Stimulated activated CD4-positive, alpha-beta T cell treated with anti-CD3 and anti-CD28 coated beads, Interleukin-12 subunit alpha, Interleukin-12 subunit beta, amount 100 ng/mL, for 24 hours (primary cell): Measurements from ENCODE around the gene C19orf44.
"Not testable (repeated sequence)": the region's sequence is repeated elsewhere in the genome, so short reads cannot be mapped to it uniquely, and the experiment has no call there.

Source experiments
- DNase-seq, 2 experiments: peaks; one replicate each; pipeline ENCODE4 v3.0.0-alpha.2; 2020; ENCODE audit warnings: low read depth in 2 of 2

The C19orf44 gene

DNA sequence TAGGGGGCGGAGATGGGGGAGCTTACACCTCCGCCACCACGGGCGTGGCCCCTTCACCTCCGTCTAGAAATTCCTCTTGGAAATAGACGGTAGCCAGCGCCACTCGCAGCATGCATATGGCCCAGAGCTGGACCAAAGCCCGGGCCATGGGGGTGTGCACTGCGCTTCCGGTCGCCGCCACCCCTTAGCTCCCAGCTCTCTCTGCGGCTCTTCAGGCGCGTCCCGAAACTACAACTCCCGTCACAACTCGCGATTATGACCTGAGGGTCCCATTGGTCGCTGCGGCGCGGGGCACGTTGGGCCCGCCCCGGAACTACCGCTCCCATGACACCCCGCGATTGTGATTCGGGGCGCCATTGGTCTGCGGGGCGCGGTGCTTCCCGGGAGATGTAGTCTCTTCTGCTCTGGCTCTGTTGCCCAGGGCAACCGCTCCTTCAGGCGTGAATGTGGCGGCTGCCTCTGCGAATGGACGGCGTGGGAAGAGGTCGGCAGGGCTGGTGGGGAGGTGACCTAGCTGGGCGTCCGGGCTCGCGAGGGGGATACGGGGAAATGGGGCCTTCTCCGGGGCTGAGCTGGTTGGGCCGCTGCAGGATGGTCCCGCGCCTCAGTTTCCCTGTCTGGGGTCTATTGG is at the start of gene C19orf44, which contains the start of gene CALR3:
Gene C19orf44, plus strand, starts transcription at position 413 of the 631 bp plus-strand sequence. CDS start 4,399 bp downstream, outside the sequence.
Gene CALR3, minus strand, starts transcription at position 186 of the 631 bp plus-strand sequence. Its CDS starts 38 bp downstream, at position 148.
- peak; percentile 95 for DNase-seq

DNA sequence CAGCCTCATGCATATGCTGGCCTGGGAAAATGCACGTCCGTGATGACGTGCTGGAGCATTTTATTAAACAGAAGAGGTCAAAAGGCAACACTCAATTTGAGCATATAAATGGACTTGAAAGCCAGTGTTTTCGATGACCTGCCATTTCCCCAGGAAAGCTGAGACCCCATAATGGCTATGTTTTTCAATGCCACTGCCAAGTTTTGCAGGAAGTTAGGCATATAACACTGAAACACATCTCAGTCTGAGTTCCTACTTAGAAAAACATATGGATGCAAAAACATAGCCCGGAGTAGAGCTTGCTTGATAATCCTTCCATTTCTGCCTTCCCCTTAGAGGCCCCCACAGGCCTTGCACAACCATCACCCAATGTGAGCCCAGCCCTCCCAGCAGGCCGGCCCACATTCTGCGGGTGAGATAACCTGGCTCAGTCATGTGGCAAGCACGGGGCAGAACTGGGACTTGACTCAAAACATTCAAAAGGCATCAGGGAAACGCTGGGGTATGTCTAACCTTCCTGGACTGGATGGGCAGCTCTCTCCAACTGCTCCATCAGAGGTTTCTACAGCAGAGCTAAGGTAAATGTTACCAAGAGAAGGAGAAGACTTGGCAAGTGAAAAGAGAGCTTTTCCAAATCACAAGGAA is 49.3 kb upstream of the C19orf44 start:
- peak in 1 of 2 experiments; percentile 17 for DNase-seq

DNA sequence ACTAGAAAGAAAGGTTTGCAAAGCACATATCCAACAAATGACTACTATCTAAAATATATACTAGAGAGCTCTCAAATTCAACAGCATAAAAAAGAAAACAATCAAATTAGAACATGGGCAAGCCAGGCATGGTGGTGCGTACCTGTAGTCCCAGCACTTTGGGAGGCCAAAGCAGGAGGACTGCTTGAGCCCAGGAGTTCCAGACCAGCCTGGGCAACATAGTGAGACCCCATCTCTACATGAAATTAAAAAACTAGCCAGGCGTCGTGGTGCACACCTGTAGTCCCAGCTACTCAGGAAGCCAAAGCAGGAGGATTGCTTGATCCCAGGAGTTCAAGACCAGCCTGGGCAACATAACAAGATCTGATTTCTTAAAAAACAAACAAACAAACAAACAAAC is 47.3 kb upstream of the C19orf44 start:
- not testable (repeated sequence) for DNase-seq

DNA sequence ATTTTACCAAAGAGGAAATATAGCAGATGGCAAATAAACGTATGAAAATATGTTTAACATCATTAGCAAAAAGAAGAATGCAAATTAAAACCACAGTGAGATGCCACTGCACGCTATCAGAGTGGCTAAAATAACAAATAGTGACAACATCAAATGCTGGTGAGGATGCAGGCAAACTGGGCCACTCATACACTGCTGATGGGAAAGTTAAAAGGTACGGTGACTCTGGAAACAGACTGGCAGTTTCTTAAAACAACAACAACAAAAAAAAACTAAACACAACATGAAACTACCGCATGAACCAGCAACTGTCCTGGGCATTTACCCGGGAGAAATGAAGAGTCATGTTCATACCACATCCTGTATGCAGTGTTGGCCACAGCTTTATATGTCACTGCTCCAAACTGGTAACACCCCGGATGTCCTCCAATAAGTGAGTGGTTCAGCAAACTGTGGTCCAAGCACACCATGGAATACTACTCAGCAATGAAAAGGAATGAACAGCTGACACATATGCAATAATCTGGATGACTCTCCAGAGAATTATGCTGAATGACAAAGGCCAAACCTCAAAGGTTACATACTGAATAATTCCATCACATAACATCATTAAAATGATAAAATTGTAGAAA is 46.7 kb upstream of the C19orf44 start:
- no peak for DNase-seq

DNA sequence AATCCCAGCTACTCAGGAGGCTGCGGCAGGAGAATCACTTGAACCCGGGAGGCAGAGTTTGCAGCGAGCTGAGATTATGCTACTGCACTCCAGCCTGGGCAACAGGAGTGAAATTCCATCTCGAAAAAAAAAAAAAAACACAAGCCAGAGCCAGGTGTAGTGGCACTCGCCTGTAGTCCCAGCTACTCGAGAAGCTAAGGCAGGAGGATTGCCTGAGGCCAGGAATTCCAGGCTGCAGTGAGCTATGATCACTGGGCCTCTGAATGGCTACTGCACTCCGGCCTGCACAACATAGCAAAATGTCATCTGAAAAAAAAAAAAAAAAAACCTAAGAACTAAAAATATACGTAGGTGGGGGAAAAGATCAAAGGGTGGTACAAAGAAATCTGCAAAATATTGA is 43.9 kb upstream of the C19orf44 start:
- DNase-seq = no peak

GRCh38 chr19:16454351-16454918 is 41.8 kb upstream of the C19orf44 start:
- DNase-seq = no peak

DNA sequence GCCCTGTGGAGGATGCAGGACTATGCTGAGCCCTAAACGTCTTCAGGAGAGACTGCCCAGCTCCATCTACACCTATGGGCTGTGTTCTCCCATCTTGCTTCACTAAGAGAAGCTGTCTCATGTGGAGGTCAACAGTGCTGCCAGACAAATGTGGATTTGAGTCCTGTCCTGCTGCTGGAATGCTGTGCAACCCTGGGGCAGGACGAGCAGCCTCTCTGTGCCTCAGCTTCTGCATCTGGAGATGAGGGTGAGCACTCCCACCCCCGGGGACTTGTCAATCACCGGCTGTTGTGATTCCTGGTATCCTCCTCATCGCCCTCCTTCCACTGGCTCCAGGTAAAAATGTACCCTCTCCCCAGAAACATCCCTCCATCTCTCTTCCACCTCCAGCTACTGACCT is 40.7 kb upstream of the C19orf44 start:
- no peak for DNase-seq

GRCh38 chr19:16456652-16457194 is 39.5 kb upstream of the C19orf44 start:
- DNase-seq = no peak

DNA sequence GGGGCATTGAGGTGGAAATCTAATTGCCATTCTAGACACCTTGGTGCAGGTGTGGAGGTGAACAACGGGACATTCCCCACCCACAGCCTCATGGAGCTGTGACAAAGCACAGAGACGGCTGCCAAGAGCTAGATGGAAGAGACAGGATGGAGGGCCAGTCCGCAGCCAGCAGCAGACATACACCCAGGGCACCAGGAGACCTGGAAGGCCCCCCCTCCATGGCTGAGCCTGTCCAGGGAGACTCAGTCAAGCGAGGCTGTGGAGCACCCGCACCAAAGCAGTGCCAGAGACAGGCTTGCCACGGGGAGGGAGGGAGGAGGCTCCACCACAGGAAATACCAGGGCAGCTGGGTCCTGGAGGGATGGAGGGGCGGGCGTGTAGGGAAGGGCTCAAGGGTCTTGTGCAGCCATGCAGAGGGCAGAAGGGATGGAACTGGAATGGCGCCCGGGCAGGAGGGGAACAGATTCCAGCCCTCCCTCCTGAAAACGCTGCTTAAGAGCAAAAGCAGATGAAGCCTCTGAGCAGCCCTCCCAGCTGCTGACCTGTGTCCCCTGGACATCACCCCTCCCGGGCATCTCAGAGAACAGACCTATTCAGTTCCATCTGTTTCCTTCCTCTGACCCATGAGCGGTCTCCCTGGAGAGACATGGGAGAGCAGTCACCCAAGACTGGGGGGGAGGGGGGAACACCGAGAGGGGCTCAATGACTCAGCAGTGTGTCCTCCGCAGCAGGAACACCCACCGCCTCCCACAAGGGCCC is 38.8 kb upstream of the C19orf44 start:
- no peak for DNase-seq

- no peak for DNase-seq
These were observed 38.3 kb upstream of the C19orf44 start for GRCh38 chr19:16457954-16458331.

GRCh38 chr19:16458391-16459341 is 37.5 kb upstream of the C19orf44 start:
- no peak for DNase-seq

- DNase-seq = no peak
These were observed 36.5 kb upstream of the C19orf44 start for GRCh38 chr19:16459680-16460079.

DNA sequence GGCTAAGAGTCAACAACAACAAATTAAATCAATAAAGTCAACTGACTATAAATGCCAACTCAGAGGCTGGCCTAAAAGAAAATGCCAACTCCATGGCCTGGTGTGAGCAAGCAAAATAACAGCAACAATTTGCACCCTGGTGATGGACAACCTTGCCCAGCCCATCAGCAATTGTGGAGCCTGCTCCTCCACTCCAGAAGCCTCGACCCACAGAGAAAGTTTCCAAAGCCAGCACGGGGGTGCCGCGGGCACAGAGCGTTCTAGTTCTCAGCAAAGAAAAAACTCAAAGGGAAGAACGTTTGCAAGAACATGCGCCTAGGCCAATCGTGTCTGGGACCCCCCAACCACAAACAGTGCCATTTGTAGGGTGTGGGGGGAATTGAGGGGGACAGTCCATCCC is 35.7 kb upstream of the C19orf44 start:
- DNase-seq = no peak

- no peak for DNase-seq
These were observed 34.6 kb upstream of the C19orf44 start for GRCh38 chr19:16461630-16462051.

DNA sequence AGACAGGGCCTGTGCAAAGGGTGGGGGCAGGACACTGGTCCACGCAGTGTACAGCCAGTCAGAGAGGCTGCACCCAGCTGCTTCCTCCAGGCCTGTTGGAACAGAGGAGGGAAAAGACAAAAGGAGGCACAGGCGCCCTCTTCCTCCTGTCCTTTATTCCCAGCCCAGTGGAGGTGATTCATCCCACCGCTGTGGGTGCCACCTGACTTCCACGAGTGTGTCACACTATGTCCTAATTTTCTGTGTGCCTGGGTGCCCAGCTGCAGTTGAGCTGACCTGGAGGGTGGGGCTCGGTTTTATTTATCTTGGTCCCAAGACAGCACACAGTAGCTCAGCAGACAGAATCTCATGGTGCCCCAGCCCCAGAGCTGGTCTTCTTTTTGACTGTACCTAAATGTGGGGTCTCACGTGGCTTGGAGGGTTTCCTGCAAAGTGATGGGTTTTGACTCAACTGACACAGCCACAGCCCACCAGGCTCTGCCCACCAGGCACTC is 33.4 kb upstream of the C19orf44 start:
- no peak for DNase-seq

- DNase-seq = no peak
These were observed 32.7 kb upstream of the C19orf44 start for GRCh38 chr19:16463341-16463990.

DNA sequence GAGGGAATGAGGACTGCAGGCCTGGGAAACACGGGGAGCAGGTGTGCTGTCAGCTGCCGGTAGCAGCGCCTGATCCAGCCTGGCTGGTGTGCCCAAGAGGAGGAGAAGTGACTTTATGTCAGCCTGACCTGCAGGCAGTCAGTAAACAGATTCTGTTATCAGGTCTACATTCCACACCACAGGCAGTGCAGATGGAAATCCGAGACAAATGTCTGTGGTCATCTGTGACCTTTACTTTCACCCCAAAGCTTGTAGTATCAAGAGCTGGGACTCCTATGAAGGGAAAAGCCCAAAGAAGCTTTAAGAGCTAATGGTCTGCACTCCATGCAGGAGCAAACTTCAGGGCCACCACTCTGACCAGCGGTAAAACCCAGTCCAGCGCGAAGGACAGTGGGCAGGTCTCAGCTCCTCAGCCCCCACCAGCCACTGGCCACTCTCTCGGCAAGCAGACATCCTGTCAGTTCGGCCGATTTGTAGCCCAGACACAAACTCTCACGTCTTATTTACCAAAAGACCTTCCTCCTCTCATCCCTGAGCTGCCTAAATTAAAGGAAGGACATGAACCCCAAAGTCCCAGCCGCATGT is 32.1 kb upstream of the C19orf44 start:
- DNase-seq = no peak

- DNase-seq = no peak
These were observed 31.0 kb upstream of the C19orf44 start for GRCh38 chr19:16465239-16465638.

- DNase-seq = not testable (repeated sequence)
These were observed 29.3 kb upstream of the C19orf44 start for GRCh38 chr19:16466802-16467427.
